HTERT RPE-1 (cell line): ENCODE results near the gene BRD7.

Source experiments
- in situ Hi-C: fragments of 300-500 bp; cut with MboI; formaldehyde crosslinking; loops from 4 replicates; pipeline ENCODE4 v1.14.3; 2020; ENCODE audit warnings: low sequenced_read_pairs

BRD7 gene

GRCh38 chr16:50305441-50306061 lies 63.2 kb downstream of the BRD7 start:
- in situ Hi-C loops = no loop called here

GRCh38 chr16:50304467-50305440 lies 64.0 kb downstream of the BRD7 start:
- in situ Hi-C loops = no loop called here

- in situ Hi-C loops = no loop called here
Measured at GRCh38 chr16:50303605-50304466, 65.0 kb downstream of the BRD7 start.

- in situ Hi-C loops = no loop called here
Measured at GRCh38 chr16:50303041-50303604, 65.7 kb downstream of the BRD7 start.

GRCh38 chr16:50302472-50303005 lies 66.2 kb downstream of the BRD7 start:
- in situ Hi-C loops = no loop called here

- in situ Hi-C loops = no loop called here
Measured at GRCh38 chr16:50301626-50302471, 66.9 kb downstream of the BRD7 start.

- in situ Hi-C loops = no loop called here
Measured at GRCh38 chr16:50300942-50301625, 67.7 kb downstream of the BRD7 start.

- in situ Hi-C loops = no loop called here
Measured at GRCh38 chr16:50299508-50300105, 69.2 kb downstream of the BRD7 start.

- in situ Hi-C loops = no loop called here
Measured at GRCh38 chr16:50298591-50299507, 69.9 kb downstream of the BRD7 start.

GRCh38 chr16:50298075-50298460 lies 70.7 kb downstream of the BRD7 start:
- in situ Hi-C loops = no loop called here

GRCh38 chr16:50297301-50298074 lies 71.3 kb downstream of the BRD7 start:
- in situ Hi-C loops = no loop called here

GRCh38 chr16:50296807-50297206 lies 72.0 kb downstream of the BRD7 start:
- in situ Hi-C loops = no loop called here

- in situ Hi-C loops = no loop called here
Measured at GRCh38 chr16:50295541-50296132, 73.2 kb downstream of the BRD7 start.

- in situ Hi-C loops = no loop called here
Measured at GRCh38 chr16:50294955-50295354, 73.8 kb downstream of the BRD7 start.

GRCh38 chr16:50293994-50294855 lies 74.6 kb downstream of the BRD7 start:
- in situ Hi-C loops = no loop called here
